ENCODE results near the gene SLC25A47.

The SLC25A47 gene

DNA sequence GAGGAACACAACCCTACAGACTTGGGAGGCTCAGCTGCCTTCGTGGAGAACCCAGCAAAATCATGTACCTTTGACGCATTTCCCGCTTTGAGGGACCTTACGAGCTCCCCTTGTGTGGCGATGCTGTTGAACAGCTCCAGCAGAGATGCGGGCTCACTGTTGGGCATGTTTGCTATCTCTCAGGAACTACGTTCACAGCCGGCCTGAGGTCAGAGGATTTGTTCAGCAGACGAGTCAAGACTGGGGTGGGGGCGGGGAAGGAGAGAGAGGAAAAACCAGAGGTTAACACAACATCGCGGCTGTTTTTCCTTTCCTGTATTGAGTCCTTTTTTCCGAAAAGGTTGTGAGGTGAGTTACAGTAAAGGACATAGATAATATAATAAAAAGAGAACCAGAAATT lies 45.9 kb downstream of the SLC25A47 start:
- no peaks in the 10 kb centered on the region for H4K20me1 ChIP-seq (ENCODE audit: insufficient read depth, low read length)
- no peaks in the 10 kb centered on the region for H3K36me3 ChIP-seq (replicated peaks; ENCODE audit: insufficient read depth, low read length)
- no peak overlapping the region for H2AFZ ChIP-seq (ENCODE audit: low read length)
- no peak overlapping the region for H3K27ac ChIP-seq (ENCODE audit: low read length)
- H3F3A ChIP-seq (ENCODE audit: insufficient read depth, low read length): no peaks in the 10 kb centered on the region
- H3K27me3 ChIP-seq (replicated peaks; ENCODE audit: insufficient read depth, low read length): no peaks in the 10 kb centered on the region
- H3K79me2 ChIP-seq (ENCODE audit: low read length): no peaks in the 10 kb centered on the region
- no peaks in the 10 kb centered on the region for H3K4me1 ChIP-seq (ENCODE audit: low read length)
- no peaks in the 10 kb centered on the region for H3K9me3 ChIP-seq (replicated peaks; ENCODE audit: insufficient read depth, low read length)
- no peak overlapping the region for H3K4me2 ChIP-seq (ENCODE audit: low read depth, low read length)
- H3K9ac ChIP-seq (ENCODE audit: low read length): no peak overlapping the region
- no peak overlapping the region for H3K4me3 ChIP-seq (ENCODE audit: low read length)
- no peaks in the 10 kb centered on the region for H3K9me2 ChIP-seq (replicated peaks; ENCODE audit: insufficient read depth, low read length)
- no peak for TF ChIP-seq EZH2phosphoT487 (IDR thresholded peaks at IDR 0.05; ENCODE audit: low read length)
- no peak for TF ChIP-seq EZH2 (optimal IDR thresholded peaks at IDR 0.05; ENCODE audit: low read depth, low read length)
- TF ChIP-seq, protein P1, sequence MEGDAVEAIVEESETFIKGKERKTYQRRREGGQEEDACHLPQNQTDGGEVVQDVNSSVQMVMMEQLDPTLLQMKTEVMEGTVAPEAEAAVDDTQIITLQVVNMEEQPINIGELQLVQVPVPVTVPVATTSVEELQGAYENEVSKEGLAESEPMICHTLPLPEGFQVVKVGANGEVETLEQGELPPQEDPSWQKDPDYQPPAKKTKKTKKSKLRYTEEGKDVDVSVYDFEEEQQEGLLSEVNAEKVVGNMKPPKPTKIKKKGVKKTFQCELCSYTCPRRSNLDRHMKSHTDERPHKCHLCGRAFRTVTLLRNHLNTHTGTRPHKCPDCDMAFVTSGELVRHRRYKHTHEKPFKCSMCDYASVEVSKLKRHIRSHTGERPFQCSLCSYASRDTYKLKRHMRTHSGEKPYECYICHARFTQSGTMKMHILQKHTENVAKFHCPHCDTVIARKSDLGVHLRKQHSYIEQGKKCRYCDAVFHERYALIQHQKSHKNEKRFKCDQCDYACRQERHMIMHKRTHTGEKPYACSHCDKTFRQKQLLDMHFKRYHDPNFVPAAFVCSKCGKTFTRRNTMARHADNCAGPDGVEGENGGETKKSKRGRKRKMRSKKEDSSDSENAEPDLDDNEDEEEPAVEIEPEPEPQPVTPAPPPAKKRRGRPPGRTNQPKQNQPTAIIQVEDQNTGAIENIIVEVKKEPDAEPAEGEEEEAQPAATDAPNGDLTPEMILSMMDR (IDR thresholded peaks at IDR 0.05; ENCODE audit: low read length): no peak
- no peak for DNase-seq

DNA sequence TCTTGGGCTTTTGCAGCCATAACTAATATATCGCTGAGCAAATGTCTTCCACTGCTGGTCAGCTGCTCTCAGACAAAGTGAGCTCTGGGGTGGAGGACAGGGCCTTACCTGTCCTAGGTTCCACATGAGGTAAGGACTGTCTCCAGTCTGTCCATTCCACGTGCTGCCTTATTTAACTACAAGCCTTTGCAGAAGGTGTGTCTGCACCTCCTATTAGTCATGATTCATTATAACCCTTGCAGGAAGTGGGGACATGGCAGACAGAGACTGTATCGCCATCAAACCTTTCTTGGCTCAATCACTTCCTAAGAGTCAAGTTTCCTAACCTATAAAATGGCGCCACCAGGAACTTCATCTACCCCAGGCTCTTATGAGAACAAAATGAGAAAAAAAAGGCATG lies 46.9 kb downstream of the SLC25A47 start:
- no peak overlapping the region for H3K4me3 ChIP-seq (ENCODE audit: low read length)
- H2AFZ ChIP-seq (ENCODE audit: low read length): no peak overlapping the region
- H3K4me2 ChIP-seq (ENCODE audit: low read depth, low read length): no peak overlapping the region
- no peaks in the 10 kb centered on the region for H3K9me2 ChIP-seq (replicated peaks; ENCODE audit: insufficient read depth, low read length)
- no peak overlapping the region for H3K9ac ChIP-seq (ENCODE audit: low read length)
- H3F3A ChIP-seq (ENCODE audit: insufficient read depth, low read length): no peaks in the 10 kb centered on the region
- DNase-seq: no peak
- no peaks in the 10 kb centered on the region for H3K27me3 ChIP-seq (replicated peaks; ENCODE audit: insufficient read depth, low read length)
- H3K9me3 ChIP-seq (replicated peaks; ENCODE audit: insufficient read depth, low read length): no peaks in the 10 kb centered on the region
- H3K36me3 ChIP-seq (replicated peaks; ENCODE audit: insufficient read depth, low read length): no peaks in the 10 kb centered on the region
- H3K27ac ChIP-seq (ENCODE audit: low read length): no peak overlapping the region
- no peaks in the 10 kb centered on the region for H3K79me2 ChIP-seq (ENCODE audit: low read length)
- H3K4me1 ChIP-seq (ENCODE audit: low read length): 0 out of 2 replicates have a peak, but pooled peaks cover 3% of the 10 kb centered on the region
- H4K20me1 ChIP-seq (ENCODE audit: insufficient read depth, low read length): no peaks in the 10 kb centered on the region
- TF ChIP-seq, protein P1 (IDR thresholded peaks at IDR 0.05; ENCODE audit: low read length): no peak
- TF ChIP-seq EZH2phosphoT487 (IDR thresholded peaks at IDR 0.05; ENCODE audit: low read length): no peak
- no peak for TF ChIP-seq EZH2 (optimal IDR thresholded peaks at IDR 0.05; ENCODE audit: low read depth, low read length)

DNA sequence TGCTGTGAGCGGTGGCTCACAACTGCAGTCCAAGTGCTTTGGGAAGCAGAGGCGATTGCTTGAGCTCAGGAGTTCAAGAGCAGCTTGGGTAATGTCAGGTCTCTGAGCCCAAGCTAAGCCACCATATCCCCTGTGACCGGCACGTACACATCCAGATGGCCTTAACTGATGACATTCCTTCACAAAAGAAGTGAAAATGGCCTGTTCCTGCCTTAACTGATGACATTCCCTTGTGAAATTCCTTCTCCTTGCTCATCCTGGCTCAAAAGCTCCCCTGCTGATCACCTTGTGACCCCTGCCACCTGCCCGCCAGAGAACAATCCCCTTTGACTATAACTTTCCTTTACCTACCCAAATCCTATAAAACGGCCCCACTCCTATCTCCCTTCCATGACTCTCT lies 48.6 kb downstream of the SLC25A47 start:
- Histone ChIP-seq H3K4me2 (ENCODE audit: low read depth, low read length) (no peak overlapping the region), H3K9ac (ENCODE audit: low read length) (no peak overlapping the region), H3K27ac (ENCODE audit: low read length) (no peak overlapping the region), H4K20me1 (ENCODE audit: insufficient read depth, low read length) (no peaks in the 10 kb centered on the region), H3K4me3 (ENCODE audit: low read length) (no peak overlapping the region), H3K36me3 (replicated peaks; ENCODE audit: insufficient read depth, low read length) (no peaks in the 10 kb centered on the region), H3K4me1 (ENCODE audit: low read length) (0 out of 2 replicates have a peak, but pooled peaks cover 5% of the 10 kb centered on the region), H3F3A (ENCODE audit: insufficient read depth, low read length) (peaks cover 4% of the 10 kb centered on the region), H3K9me2 (replicated peaks; ENCODE audit: insufficient read depth, low read length) (no peaks in the 10 kb centered on the region), H2AFZ (ENCODE audit: low read length) (no peak overlapping the region), H3K79me2 (ENCODE audit: low read length) (no peaks in the 10 kb centered on the region), H3K9me3 (replicated peaks; ENCODE audit: insufficient read depth, low read length) (no peaks in the 10 kb centered on the region), H3K27me3 (replicated peaks; ENCODE audit: insufficient read depth, low read length) (no peaks in the 10 kb centered on the region)
- no peak for DNase-seq
- TF ChIP-seq, protein P1 (IDR thresholded peaks at IDR 0.05; ENCODE audit: low read length): no peak
- no peak for TF ChIP-seq EZH2phosphoT487 (IDR thresholded peaks at IDR 0.05; ENCODE audit: low read length)
- TF ChIP-seq EZH2 (optimal IDR thresholded peaks at IDR 0.05; ENCODE audit: low read depth, low read length): no peak

Measured in MM.1S (cell line).